ENCODE data around the gene MAN2A2. TPM values are rescaled to one million over a fixed set of nuclear protein-coding genes. Genes with fewer than 3 reads are reported as not detected.

Gene MAN2A2
- total and polyA plus RNA-seq, 2 donors (not counting 3 experiments of a cell fraction or from before 2014, with no cell fraction given), result 60.9 to 77.7 TPM

Small RNA genes within 50 kb of the gene (small RNA-seq; reads per million reads assigned to genes)
- gene RN7SL363P (ENCODE audit: insufficient read depth, insufficient read length, low read depth, low replicate concordance), result not detected

Other genes starting within 250 kb of the MAN2A2 start
- 17.3 and 18.6 TPM in 2 replicates for gene BLM, start 186.0 kb upstream of the MAN2A2 start, total RNA-seq
- gene BLM, start 186.0 kb upstream of the MAN2A2 start, polyA plus RNA-seq, result 3.2 and 3.8 TPM in 2 replicates
- 131 and 145 TPM in 2 replicates for gene FURIN, start 34.7 kb upstream of the MAN2A2 start, total RNA-seq
- gene FURIN, start 34.7 kb upstream of the MAN2A2 start, polyA plus RNA-seq, result 77.4 and 96.9 TPM in 2 replicates
- 51.0 and 58.1 TPM in 2 replicates for gene FES, start 18.8 kb upstream of the MAN2A2 start, total RNA-seq
- 41.5 and 55.7 TPM in 2 replicates for gene FES, start 18.8 kb upstream of the MAN2A2 start, polyA plus RNA-seq
- gene HDDC3, start 29.2 kb downstream of the MAN2A2 start, total RNA-seq, result 12.3 and 16.0 TPM in 2 replicates
- gene HDDC3, start 29.2 kb downstream of the MAN2A2 start, polyA plus RNA-seq, result 20.2 and 21.8 TPM in 2 replicates
- gene UNC45A, start 32.0 kb downstream of the MAN2A2 start, total RNA-seq, result 106 and 108 TPM in 2 replicates
- gene UNC45A, start 32.0 kb downstream of the MAN2A2 start, polyA plus RNA-seq, result 103 and 111 TPM in 2 replicates
- 13.3 and 15.3 TPM in 2 replicates for gene RCCD1, start 51.6 kb downstream of the MAN2A2 start, total RNA-seq
- gene RCCD1, start 51.6 kb downstream of the MAN2A2 start, polyA plus RNA-seq, result 7.7 and 8.8 TPM in 2 replicates
- gene PRC1, start 91.2 kb downstream of the MAN2A2 start, total RNA-seq, result 171 and 185 TPM in 2 replicates
- gene PRC1, start 91.2 kb downstream of the MAN2A2 start, polyA plus RNA-seq, result 270 and 280 TPM in 2 replicates
- 14.2 and 14.7 TPM in 2 replicates for gene VPS33B, start 119.3 kb downstream of the MAN2A2 start, total RNA-seq
- 10.4 and 11.8 TPM in 2 replicates for gene VPS33B, start 119.3 kb downstream of the MAN2A2 start, polyA plus RNA-seq
- not detected in 2 replicates for gene SV2B, start 197.0 kb downstream of the MAN2A2 start, total RNA-seq
- not detected in 2 replicates for gene SV2B, start 197.0 kb downstream of the MAN2A2 start, polyA plus RNA-seq